22Rv1 (cell line): Measurements from ENCODE around the gene NFATC1.

ENCODE experiments used
- CTCF ChIP-seq: fragments of 450-650 bp; IDR thresholded peaks from 2 replicates; pipeline ENCODE4 v1.5.1; 2017; ENCODE audit warnings: mild to moderate bottlenecking
- ZFX ChIP-seq: fragments of 450-650 bp; IDR thresholded peaks from 2 replicates; pipeline ENCODE4 v1.6.1; 2017; ENCODE audit warnings: antibody characterized with exemption, borderline replicate concordance

- TF ChIP-seq CTCF = no peak
- no peak for TF ChIP-seq ZFX
These were observed 58.3 kb downstream of the NFATC1 start for GRCh38 chr18:79453816-79454735.
